ENCODE measurements around the gene TRAPPC8. TPM values are rescaled to one million over a fixed set of nuclear protein-coding genes. Genes with fewer than 3 reads are reported as not detected.
"Not testable (repeated sequence)": the region's sequence is repeated elsewhere in the genome, so short reads cannot be mapped to it uniquely, and the experiment has no call there.

Gene TRAPPC8
- total RNA-seq, 1 donor = 26.7 TPM

DNA sequence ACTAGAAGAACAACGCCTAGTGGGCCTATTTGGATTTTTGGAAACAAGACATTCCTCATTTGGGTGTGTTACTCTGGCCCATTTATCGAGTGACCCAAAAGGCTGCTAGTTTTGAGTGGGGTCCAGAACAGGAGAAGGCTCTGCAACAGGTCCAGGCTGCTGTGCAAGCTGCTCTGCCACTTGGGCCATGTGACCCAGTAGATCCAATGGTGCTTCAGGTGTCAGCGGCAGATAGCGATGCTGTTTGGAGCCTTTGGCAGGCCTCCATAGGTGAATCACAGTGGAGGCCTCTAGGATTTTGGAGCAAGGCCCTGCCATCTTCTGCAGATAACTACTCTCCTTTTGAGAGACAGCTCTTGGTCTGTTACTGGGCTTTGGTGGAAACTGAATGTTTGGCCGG lies 143.7 kb downstream of the TRAPPC8 start:
- not testable (repeated sequence) for DNase-seq (ENCODE audit: low read depth in 2 of 3, low spot score in 2 of 3)

GRCh38 chr18:31798399-31798798 lies 144.5 kb downstream of the TRAPPC8 start:
- DNase-seq (ENCODE audit: low read depth in 2 of 3, low spot score in 2 of 3) = no peak

GRCh38 chr18:31795747-31796146 lies 147.2 kb downstream of the TRAPPC8 start:
- DNase-seq (ENCODE audit: low read depth in 2 of 3, low spot score in 2 of 3) = no peak

DNA sequence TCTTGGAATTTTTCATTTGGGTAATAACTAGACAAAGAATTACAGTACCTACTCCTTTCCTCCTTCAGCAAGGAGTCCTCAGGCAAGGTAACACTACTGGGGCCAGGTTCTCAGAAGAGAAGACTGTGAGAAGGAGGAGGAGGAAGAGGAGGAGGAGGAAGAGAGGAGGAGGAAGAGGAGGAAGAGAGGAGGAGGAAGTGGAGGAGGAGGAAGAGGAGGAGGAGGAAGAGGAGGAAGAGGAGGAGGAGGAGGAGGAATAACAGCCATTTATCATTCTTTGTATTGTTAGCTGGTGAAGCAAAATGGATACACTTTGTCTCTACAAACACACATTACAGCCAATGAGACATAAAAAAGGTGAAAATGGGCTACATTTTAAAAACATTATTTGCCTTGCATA lies 149.4 kb downstream of the TRAPPC8 start:
- no peak for DNase-seq (ENCODE audit: low read depth in 2 of 3, low spot score in 2 of 3)

GRCh38 chr18:31792580-31792911 lies 150.4 kb downstream of the TRAPPC8 start:
- DNase-seq (ENCODE audit: low read depth in 2 of 3, low spot score in 2 of 3) = no peak

DNA sequence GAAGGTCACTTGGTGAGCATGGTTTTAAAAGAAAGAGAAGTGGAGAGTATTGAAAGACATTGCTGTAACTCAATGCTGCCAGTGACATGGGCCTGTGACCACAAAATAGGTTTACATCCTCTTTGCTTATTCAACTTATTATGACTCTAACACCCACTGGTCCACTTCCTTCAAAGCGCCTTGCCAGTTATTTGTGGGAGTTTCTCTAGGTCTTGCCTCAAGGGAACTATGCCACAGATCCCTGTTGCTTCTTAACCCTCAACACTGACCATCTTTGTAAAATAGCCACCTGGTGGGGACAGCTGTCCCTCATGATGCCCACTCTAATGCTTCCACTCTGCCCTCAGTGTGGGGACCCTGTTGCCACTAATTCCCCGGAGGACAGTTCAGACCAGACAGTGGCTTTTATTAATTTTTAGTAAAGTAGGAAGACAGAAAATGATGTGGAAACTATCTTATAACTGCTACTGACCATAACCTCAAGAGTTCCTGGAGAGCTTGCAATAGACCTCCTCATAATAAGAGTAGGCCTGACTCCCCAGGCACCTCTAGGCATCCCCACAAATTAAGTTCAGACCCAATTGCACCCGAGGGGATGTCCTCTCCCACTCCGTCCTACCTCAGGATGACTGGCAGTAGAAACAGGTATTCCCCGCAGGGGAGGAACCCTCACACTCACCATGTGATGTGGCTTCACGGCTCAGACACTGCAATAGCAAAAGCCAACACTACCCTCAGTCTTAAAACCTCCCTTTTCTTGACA lies 150.9 kb downstream of the TRAPPC8 start:
- peak in 2 of 3 donors; percentile 3 to 47 for DNase-seq (ENCODE audit: low read depth in 2 of 3, low spot score in 2 of 3)

DNA sequence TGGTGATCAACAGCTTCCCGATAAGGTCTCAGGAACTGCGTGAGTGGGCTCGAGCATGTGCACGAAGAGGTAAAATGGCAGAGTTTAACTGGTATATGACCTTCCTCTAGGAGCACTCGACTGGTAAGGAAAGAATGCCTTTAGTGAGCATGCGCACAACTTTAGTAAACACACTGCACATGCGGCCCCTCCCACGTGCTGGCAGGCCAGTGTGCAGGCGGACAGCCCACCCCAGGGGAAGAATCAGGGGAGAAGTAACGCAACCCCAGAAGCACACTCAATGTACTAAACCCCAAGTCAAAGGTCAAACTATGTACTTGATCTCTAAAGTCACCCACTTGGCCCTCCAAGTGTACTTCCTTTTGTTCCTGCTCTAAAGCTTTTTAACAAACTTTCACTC lies 153.5 kb downstream of the TRAPPC8 start:
- no peak for DNase-seq (ENCODE audit: low read depth in 2 of 3, low spot score in 2 of 3)

GRCh38 chr18:31783059-31783458 lies 159.9 kb downstream of the TRAPPC8 start:
- no peak for DNase-seq (ENCODE audit: low read depth in 2 of 3, low spot score in 2 of 3)

Small RNA genes lying within 50 kb of the gene (small RNA-seq; reads per million reads assigned to genes)
- not detected for gene RNU6-1050P

Other genes with a start within 250 kb of the TRAPPC8 start
- under 0.01 TPM for gene SLC25A52, start 182.2 kb downstream of the TRAPPC8 start, total RNA-seq
- 8.9 TPM for gene RNF125, start 75.7 kb upstream of the TRAPPC8 start, total RNA-seq
- gene RNF138, start 148.7 kb upstream of the TRAPPC8 start, total RNA-seq = 65.4 TPM
- gene MEP1B, start 246.9 kb upstream of the TRAPPC8 start, total RNA-seq = not detected

Measured in hematopoietic multipotent progenitor cell (in vitro differentiated cells).